ENCODE measurements around the gene CRTC1. TPM values are rescaled to one million over a fixed set of nuclear protein-coding genes. Genes with fewer than 3 reads are reported as not detected.

CRTC1 gene
- total and polyA plus RNA-seq, 9 of the 15 experiments (the other 6 are each of a cell fraction or from before 2014, with no cell fraction given), result 0.25 to 3.8 (median 1.2) TPM; not detected in 2

DNA sequence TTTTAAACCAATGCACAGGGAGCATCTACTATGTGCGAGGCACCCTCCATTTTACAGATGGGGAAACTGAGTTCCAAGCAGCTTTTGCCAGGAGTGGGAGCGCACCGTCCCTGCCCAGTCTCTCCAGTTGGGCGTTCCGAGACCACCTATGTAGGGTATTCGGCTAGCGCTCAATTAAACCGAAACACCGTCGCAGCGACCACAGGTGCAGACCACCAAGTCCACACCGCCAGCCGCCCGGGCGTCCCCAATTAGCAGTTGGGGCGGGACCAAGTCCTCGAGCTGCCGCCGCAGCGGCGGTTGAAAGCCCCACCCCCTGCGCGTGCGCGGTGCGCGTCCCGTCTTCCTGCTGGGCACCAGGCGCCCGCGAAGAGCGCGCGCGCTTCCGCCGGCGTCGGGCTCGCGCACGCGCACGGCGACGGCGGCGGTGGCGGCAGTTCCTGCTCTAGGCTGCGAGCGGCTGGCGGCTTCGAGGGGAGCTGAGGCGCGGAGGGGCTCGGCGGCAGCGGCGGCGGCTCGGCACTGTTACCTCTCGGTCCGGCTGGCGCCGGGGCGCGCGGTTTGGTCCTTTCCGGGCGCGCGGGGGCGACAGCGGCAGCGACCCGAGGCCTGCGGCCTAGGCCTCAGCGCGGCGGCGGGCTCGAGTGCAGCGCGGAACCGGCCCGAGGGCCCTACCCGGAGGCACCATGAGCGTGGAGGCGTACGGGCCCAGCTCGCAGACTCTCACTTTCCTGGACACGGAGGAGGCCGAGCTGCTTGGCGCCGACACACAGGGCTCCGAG lies 148.2 kb downstream of the CRTC1 start, which contains the start of gene UPF1 (continued):
- TF ChIP-seq ILF3 (IDR thresholded peaks at IDR 0.05; ENCODE audit: borderline replicate concordance), result peak; percentile 93
- TF ChIP-seq, protein P1, sequence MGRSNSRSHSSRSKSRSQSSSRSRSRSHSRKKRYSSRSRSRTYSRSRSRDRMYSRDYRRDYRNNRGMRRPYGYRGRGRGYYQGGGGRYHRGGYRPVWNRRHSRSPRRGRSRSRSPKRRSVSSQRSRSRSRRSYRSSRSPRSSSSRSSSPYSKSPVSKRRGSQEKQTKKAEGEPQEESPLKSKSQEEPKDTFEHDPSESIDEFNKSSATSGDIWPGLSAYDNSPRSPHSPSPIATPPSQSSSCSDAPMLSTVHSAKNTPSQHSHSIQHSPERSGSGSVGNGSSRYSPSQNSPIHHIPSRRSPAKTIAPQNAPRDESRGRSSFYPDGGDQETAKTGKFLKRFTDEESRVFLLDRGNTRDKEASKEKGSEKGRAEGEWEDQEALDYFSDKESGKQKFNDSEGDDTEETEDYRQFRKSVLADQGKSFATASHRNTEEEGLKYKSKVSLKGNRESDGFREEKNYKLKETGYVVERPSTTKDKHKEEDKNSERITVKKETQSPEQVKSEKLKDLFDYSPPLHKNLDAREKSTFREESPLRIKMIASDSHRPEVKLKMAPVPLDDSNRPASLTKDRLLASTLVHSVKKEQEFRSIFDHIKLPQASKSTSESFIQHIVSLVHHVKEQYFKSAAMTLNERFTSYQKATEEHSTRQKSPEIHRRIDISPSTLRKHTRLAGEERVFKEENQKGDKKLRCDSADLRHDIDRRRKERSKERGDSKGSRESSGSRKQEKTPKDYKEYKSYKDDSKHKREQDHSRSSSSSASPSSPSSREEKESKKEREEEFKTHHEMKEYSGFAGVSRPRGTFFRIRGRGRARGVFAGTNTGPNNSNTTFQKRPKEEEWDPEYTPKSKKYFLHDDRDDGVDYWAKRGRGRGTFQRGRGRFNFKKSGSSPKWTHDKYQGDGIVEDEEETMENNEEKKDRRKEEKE (IDR thresholded peaks at IDR 0.05; ENCODE audit: borderline replicate concordance in 1 of 2, control insufficient read depth in 1 of 2, low read depth in 2 of 2, low read length in 1 of 2), result no peak
- TF ChIP-seq, protein P2, sequence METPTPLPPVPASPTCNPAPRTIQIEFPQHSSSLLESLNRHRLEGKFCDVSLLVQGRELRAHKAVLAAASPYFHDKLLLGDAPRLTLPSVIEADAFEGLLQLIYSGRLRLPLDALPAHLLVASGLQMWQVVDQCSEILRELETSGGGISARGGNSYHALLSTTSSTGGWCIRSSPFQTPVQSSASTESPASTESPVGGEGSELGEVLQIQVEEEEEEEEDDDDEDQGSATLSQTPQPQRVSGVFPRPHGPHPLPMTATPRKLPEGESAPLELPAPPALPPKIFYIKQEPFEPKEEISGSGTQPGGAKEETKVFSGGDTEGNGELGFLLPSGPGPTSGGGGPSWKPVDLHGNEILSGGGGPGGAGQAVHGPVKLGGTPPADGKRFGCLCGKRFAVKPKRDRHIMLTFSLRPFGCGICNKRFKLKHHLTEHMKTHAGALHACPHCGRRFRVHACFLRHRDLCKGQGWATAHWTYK (CRISPR knock-in tag; IDR thresholded peaks at IDR 0.05), result peak; percentile 75; the same call in 1 of the 2 replicates
- no peak for TF ChIP-seq FOXK2 (conservative IDR thresholded peaks at IDR 0.05 in 1 of 2, IDR thresholded peaks at IDR 0.05 in 1 of 2; ENCODE audit: low read depth in 2 of 2)
- TF ChIP-seq ZBTB7A (IDR thresholded peaks at IDR 0.05; ENCODE audit: borderline replicate concordance, control insufficient read depth, low read depth, low read length), result peak; percentile 70; the same call in 1 of the 2 replicates
- TF ChIP-seq, protein P3, sequence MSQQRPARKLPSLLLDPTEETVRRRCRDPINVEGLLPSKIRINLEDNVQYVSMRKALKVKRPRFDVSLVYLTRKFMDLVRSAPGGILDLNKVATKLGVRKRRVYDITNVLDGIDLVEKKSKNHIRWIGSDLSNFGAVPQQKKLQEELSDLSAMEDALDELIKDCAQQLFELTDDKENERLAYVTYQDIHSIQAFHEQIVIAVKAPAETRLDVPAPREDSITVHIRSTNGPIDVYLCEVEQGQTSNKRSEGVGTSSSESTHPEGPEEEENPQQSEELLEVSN (IDR thresholded peaks at IDR 0.05; ENCODE audit: borderline replicate concordance in 1 of 2, extremely low read depth in 1 of 2, insufficient read depth in 1 of 2, insufficient read length in 1 of 2, low read depth in 1 of 2, low read length in 1 of 2, poor library complexity in 1 of 2, severe bottlenecking in 1 of 2), result peak; percentile 54 to 88
- TF ChIP-seq PML (IDR thresholded peaks at IDR 0.05; ENCODE audit: low read length), result no peak
- TF ChIP-seq TEAD1 (CRISPR knock-in tag; IDR thresholded peaks at IDR 0.05), result no peak
- TF ChIP-seq PRMT5 (CRISPR knock-in tag; IDR thresholded peaks at IDR 0.05), result peak; percentile 70; the same call in 1 of the 2 replicates
- peak; percentile 70; the same call in 1 of the 2 replicates for TF ChIP-seq CAMTA2 (CRISPR knock-in tag; conservative IDR thresholded peaks at IDR 0.05)
- TF ChIP-seq, protein P4, sequence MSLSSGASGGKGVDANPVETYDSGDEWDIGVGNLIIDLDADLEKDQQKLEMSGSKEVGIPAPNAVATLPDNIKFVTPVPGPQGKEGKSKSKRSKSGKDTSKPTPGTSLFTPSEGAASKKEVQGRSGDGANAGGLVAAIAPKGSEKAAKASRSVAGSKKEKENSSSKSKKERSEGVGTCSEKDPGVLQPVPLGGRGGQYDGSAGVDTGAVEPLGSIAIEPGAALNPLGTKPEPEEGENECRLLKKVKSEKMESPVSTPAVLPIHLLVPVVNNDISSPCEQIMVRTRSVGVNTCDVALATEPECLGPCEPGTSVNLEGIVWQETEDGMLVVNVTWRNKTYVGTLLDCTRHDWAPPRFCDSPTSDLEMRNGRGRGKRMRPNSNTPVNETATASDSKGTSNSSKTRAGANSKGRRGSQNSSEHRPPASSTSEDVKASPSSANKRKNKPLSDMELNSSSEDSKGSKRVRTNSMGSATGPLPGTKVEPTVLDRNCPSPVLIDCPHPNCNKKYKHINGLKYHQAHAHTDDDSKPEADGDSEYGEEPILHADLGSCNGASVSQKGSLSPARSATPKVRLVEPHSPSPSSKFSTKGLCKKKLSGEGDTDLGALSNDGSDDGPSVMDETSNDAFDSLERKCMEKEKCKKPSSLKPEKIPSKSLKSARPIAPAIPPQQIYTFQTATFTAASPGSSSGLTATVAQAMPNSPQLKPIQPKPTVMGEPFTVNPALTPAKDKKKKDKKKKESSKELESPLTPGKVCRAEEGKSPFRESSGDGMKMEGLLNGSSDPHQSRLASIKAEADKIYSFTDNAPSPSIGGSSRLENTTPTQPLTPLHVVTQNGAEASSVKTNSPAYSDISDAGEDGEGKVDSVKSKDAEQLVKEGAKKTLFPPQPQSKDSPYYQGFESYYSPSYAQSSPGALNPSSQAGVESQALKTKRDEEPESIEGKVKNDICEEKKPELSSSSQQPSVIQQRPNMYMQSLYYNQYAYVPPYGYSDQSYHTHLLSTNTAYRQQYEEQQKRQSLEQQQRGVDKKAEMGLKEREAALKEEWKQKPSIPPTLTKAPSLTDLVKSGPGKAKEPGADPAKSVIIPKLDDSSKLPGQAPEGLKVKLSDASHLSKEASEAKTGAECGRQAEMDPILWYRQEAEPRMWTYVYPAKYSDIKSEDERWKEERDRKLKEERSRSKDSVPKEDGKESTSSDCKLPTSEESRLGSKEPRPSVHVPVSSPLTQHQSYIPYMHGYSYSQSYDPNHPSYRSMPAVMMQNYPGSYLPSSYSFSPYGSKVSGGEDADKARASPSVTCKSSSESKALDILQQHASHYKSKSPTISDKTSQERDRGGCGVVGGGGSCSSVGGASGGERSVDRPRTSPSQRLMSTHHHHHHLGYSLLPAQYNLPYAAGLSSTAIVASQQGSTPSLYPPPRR (CRISPR knock-in tag; IDR thresholded peaks at IDR 0.05; ENCODE audit: borderline replicate concordance), result no peak
- peak; percentile 63; the same call in 1 of the 2 replicates for TF ChIP-seq ZNF644 (tag; IDR thresholded peaks at IDR 0.05; ENCODE audit: low read depth)
- peak; percentile 88 for TF ChIP-seq CXXC5 (CRISPR knock-in tag; IDR thresholded peaks at IDR 0.05)
- TF ChIP-seq TARDBP (IDR thresholded peaks at IDR 0.05), result 0 out of 2 replicates have a peak, but pooled peaks have one; percentile 17

All from K562 (cell line).